K562 (cell line): ENCODE data around the gene CDC20. TPM values are rescaled to one million over a fixed set of nuclear protein-coding genes. Genes with fewer than 3 reads are reported as not detected.

ENCODE experiments used
- BMI1 ChIP-seq: fragments of 150-350 bp; IDR thresholded peaks from 2 replicates; pipeline ENCODE4 v1.6.1; 2014; ENCODE audit warnings: low read length
- CSDE1 ChIP-seq, 2 experiments: fragments of 450-650 bp; IDR thresholded peaks; 2 replicates each; pipeline ENCODE4 v1.6.1; 2016; ENCODE audit warnings: mild to moderate bottlenecking in 1 of 2
- ELF2 ChIP-seq: fragments of 250-450 bp; sonication (Bioruptor Pico); IDR thresholded peaks from 2 replicates; pipeline ENCODE4 v1.5.0; 2021; ENCODE audit warnings: mild to moderate bottlenecking
- ELF4 ChIP-seq: fragments of 450-650 bp; formaldehyde crosslinking; IDR thresholded peaks from 2 replicates; pipeline ENCODE4 v1.4.0; 2022; ENCODE audit warnings: missing genetic modification characterization
- EP400 ChIP-seq: fragments of 450-650 bp; IDR thresholded peaks from 2 replicates; pipeline ENCODE4 v1.6.1; 2017; ENCODE audit warnings: antibody characterized with exemption, mild to moderate bottlenecking, moderate library complexity
- HDGF ChIP-seq: fragments of 450-650 bp; IDR thresholded peaks from 2 replicates; pipeline ENCODE4 v1.6.1; 2016
- HNRNPK ChIP-seq: fragments of 200-400 bp; formaldehyde crosslinking; IDR thresholded peaks from one replicate; pipeline ENCODE4 v1.6.1; 2018; ENCODE audit warnings: mild to moderate bottlenecking, low read depth, low read length; ENCODE audit not compliant: poor library complexity, severe bottlenecking
- JUND ChIP-seq, 2 experiments: IDR thresholded peaks; 2 replicates in 1 of 2; 3 replicates in 1 of 2; pipeline ENCODE4 v1.6.1; 2011; ENCODE audit warnings: borderline replicate concordance in 2 of 2, low read depth in 2 of 2, low read length in 2 of 2, improper control_type of control experiment in 1 of 2, missing biosample characterization in 1 of 2, missing genetic modification characterization in 1 of 2, missing genetic modification reagents in 1 of 2
- KLF1 ChIP-seq: fragments of 450-650 bp; IDR thresholded peaks from 2 replicates; pipeline ENCODE4 v1.6.1; 2016; ENCODE audit warnings: missing genetic modification characterization, missing compliant biosample characterization
- PHF21A ChIP-seq: fragments of 450-650 bp; IDR thresholded peaks from 2 replicates; pipeline ENCODE4 v1.6.1; 2017; ENCODE audit warnings: low read depth, borderline replicate concordance
- SRSF1 ChIP-seq: fragments of 200-400 bp; formaldehyde crosslinking; IDR thresholded peaks from 2 replicates; pipeline ENCODE4 v1.6.1; 2017; ENCODE audit warnings: mild to moderate bottlenecking, low read depth, low read length, moderate library complexity
- TCFL5 ChIP-seq: fragments of 250-450 bp; sonication (Bioruptor Pico); conservative IDR thresholded peaks from 2 replicates; pipeline ENCODE4 v1.6.1; 2021; ENCODE audit warnings: mild to moderate bottlenecking, moderate library complexity, matching md5 sums
- THRAP3 ChIP-seq: fragments of 450-650 bp; IDR thresholded peaks from 2 replicates; pipeline ENCODE4 v1.6.1; 2016; ENCODE audit warnings: mild to moderate bottlenecking, inconsistent platforms, borderline replicate concordance
- ZNF23 ChIP-seq: fragments of 250-450 bp; sonication (Bioruptor Pico); IDR thresholded peaks from 2 replicates; pipeline ENCODE4 v1.4.0; 2020; ENCODE audit warnings: mild to moderate bottlenecking
- ZNF347 ChIP-seq: fragments of 450-650 bp; formaldehyde crosslinking; IDR thresholded peaks from 2 replicates; pipeline ENCODE4 v1.4.0; 2020; ENCODE audit warnings: low read depth, mild to moderate bottlenecking, moderate library complexity
- ZNF644 ChIP-seq: fragments of 200-800 bp; sonication (Bioruptor generic); IDR thresholded peaks from 2 replicates; pipeline ENCODE4 v1.6.1; 2016; ENCODE audit warnings: low read depth, missing genetic modification characterization, missing compliant biosample characterization
- ZNF778 ChIP-seq: fragments of 450-650 bp; formaldehyde crosslinking; IDR thresholded peaks from 2 replicates; pipeline ENCODE4 v1.4.0; 2020; ENCODE audit warnings: mild to moderate bottlenecking, moderate library complexity
- polyA plus RNA-seq, 8 experiments: library from polyadenylated mRNA; depleted of rRNA in 4 of 8; stranded (reverse) in 5 of 8; unstranded in 3 of 8; fragments of >200 nt; fragmentation: Nextera tagmentation in 2 of 8; fragmentation: Illumina TruSeq in 1 of 8; extraction: Ambion mirVana in 2 of 8; extraction: Trizol in 1 of 8; gene quantifications; 2 replicates each; pipeline versions ENCODE4 v1.2.1 to v1.2.3, GENCODE V29; 2011 to 2014; ENCODE audit warnings: inconsistent platforms in 1 of 8, missing spikeins in 1 of 8
- total RNA-seq, 7 experiments: library from RNA; depleted of rRNA in 6 of 7; stranded (reverse); fragments of >200 nt in 6 of 7; fragmentation: Illumina TruSeq in 2 of 7; extraction: Trizol in 2 of 7; gene quantifications; 2 replicates each; pipeline versions ENCODE4 v1.2.1 to v1.2.3, GENCODE V29; 2011 to 2021; ENCODE audit warnings: low replicate concordance in 1 of 7
- TF ChIP-seq, protein P1 (sequence below): fragments of 250-450 bp; sonication (Bioruptor Pico); IDR thresholded peaks from 2 replicates; pipeline ENCODE4 v1.4.0; 2020; ENCODE audit warnings: mild to moderate bottlenecking
- TF ChIP-seq, protein P2 (sequence below), 2 experiments: IDR thresholded peaks; 2 replicates each; pipeline ENCODE4 v1.6.1; 2012; ENCODE audit warnings: improper control_type of control experiment in 2 of 2, low read depth in 2 of 2, low read length in 2 of 2, borderline replicate concordance in 1 of 2
- TF ChIP-seq, protein P3 (sequence below): sonication (generic); formaldehyde crosslinking; IDR thresholded peaks from 2 replicates; pipeline ENCODE4 v1.8.1; 2022; ENCODE audit warnings: missing genetic modification reagents
- TF ChIP-seq, protein P4 (sequence below): fragments of 450-650 bp; IDR thresholded peaks from 2 replicates; pipeline ENCODE4 v1.6.1; 2016

Gene CDC20
- total and polyA plus RNA-seq, 9 of the 15 experiments (the other 6 are each of a cell fraction or from before 2014, with no cell fraction given) = 45.2 to 224 (median 121) TPM

DNA sequence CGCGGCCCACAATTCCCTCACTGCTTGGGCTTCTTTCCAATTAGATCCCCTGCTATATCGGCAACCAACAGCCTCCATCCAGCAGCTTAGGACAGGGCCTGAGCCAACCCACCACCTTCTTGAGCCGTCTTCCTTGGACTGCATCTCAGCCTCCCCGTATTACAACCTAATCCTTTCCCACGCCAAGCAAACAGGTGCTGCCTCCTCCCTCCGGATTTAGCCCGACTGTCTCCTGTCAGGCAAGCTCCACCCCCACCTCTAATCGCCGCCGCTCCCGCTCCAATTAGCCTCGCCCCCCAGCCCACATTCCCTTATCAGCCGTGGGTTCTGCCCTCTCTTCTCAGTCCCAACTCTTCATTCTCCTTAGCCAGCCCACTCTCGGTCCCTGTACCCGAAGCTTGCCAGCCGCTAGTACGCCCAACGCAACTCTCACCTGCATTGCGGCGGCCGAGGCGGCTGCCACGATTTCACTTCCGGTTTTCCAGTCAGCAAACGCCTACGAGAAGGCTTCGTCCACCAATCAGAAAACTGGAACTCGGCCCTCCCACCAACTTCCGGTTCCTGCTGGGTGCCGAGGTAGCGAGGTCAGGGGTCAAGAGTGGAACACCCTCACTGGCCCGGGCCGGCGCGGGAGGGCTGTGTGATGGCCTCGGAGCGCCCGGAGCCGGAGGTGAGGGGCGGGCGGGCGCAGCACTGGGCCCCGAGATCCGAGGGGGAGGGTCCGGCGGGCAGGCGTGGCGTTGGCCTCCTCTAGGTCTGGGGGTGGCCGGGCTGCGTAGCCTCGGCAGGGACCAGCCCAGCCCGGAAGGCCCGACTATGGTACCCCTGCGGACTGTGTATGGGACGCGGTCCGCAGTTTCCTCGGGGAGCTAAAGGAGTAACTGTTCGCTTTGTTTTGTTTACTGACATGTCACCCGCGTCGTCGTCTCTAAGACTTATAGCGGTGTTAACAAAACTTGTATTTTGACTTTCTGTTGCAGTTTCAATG, 30.8 kb downstream of the CDC20 start, which contains the start of the genes MED8 and SZT2 (continued):
- TF ChIP-seq, protein P1, sequence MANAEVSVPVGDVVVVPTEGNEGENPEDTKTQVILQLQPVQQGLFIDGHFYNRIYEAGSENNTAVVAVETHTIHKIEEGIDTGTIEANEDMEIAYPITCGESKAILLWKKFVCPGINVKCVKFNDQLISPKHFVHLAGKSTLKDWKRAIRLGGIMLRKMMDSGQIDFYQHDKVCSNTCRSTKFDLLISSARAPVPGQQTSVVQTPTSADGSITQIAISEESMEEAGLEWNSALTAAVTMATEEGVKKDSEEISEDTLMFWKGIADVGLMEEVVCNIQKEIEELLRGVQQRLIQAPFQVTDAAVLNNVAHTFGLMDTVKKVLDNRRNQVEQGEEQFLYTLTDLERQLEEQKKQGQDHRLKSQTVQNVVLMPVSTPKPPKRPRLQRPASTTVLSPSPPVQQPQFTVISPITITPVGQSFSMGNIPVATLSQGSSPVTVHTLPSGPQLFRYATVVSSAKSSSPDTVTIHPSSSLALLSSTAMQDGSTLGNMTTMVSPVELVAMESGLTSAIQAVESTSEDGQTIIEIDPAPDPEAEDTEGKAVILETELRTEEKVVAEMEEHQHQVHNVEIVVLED (CRISPR knock-in tag) = no peak
- TF ChIP-seq HDGF = peak; percentile 55; the same call in 1 of the 2 replicates
- no peak for TF ChIP-seq TCFL5
- no peak for TF ChIP-seq CSDE1 (IDR thresholded peaks at IDR 0.05)
- TF ChIP-seq SRSF1 = no peak
- TF ChIP-seq, protein P2, sequence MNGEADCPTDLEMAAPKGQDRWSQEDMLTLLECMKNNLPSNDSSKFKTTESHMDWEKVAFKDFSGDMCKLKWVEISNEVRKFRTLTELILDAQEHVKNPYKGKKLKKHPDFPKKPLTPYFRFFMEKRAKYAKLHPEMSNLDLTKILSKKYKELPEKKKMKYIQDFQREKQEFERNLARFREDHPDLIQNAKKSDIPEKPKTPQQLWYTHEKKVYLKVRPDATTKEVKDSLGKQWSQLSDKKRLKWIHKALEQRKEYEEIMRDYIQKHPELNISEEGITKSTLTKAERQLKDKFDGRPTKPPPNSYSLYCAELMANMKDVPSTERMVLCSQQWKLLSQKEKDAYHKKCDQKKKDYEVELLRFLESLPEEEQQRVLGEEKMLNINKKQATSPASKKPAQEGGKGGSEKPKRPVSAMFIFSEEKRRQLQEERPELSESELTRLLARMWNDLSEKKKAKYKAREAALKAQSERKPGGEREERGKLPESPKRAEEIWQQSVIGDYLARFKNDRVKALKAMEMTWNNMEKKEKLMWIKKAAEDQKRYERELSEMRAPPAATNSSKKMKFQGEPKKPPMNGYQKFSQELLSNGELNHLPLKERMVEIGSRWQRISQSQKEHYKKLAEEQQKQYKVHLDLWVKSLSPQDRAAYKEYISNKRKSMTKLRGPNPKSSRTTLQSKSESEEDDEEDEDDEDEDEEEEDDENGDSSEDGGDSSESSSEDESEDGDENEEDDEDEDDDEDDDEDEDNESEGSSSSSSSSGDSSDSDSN (IDR thresholded peaks at IDR 0.05; ENCODE audit: borderline replicate concordance in 1 of 2, low read depth in 2 of 2, low read length in 2 of 2) = peak in 1 of 2 experiments; percentile 70; a peak in 1 of 4 replicates
- peak; percentile 89 for TF ChIP-seq KLF1 (tag)
- TF ChIP-seq ZNF23 = no peak
- TF ChIP-seq ZNF644 (tag) = no peak
- TF ChIP-seq THRAP3 = no peak
- no peak for TF ChIP-seq ZNF347 (CRISPR knock-in tag)
- peak; percentile 100 for TF ChIP-seq EP400
- peak; percentile 98 for TF ChIP-seq ELF4 (CRISPR knock-in tag)
- peak; percentile 93 for TF ChIP-seq ELF2 (CRISPR knock-in tag)
- TF ChIP-seq HNRNPK = no peak
- TF ChIP-seq, protein P3, sequence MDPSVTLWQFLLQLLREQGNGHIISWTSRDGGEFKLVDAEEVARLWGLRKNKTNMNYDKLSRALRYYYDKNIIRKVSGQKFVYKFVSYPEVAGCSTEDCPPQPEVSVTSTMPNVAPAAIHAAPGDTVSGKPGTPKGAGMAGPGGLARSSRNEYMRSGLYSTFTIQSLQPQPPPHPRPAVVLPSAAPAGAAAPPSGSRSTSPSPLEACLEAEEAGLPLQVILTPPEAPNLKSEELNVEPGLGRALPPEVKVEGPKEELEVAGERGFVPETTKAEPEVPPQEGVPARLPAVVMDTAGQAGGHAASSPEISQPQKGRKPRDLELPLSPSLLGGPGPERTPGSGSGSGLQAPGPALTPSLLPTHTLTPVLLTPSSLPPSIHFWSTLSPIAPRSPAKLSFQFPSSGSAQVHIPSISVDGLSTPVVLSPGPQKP (CRISPR knock-in tag) = 0 out of 2 replicates have a peak, but pooled peaks have one; percentile 36
- TF ChIP-seq BMI1 = no peak
- TF ChIP-seq JUND (IDR thresholded peaks at IDR 0.05; ENCODE audit: borderline replicate concordance, low read depth, low read length) = no peak; the same call in none of the 2 replicates
- TF ChIP-seq JUND (tag; IDR thresholded peaks at IDR 0.05; ENCODE audit: borderline replicate concordance, low read depth, low read length) = peak; percentile 14; the same call in 1 of the 3 replicates
- 0 out of 2 replicates have a peak, but pooled peaks have one; percentile 17 for TF ChIP-seq PHF21A
- TF ChIP-seq ZNF778 (CRISPR knock-in tag) = no peak
- TF ChIP-seq, protein P4, sequence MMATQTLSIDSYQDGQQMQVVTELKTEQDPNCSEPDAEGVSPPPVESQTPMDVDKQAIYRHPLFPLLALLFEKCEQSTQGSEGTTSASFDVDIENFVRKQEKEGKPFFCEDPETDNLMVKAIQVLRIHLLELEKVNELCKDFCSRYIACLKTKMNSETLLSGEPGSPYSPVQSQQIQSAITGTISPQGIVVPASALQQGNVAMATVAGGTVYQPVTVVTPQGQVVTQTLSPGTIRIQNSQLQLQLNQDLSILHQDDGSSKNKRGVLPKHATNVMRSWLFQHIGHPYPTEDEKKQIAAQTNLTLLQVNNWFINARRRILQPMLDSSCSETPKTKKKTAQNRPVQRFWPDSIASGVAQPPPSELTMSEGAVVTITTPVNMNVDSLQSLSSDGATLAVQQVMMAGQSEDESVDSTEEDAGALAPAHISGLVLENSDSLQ = peak; percentile 97
